IMR-90 (cell line): ENCODE results near the gene CWF19L1. TPM values are rescaled to one million over a fixed set of nuclear protein-coding genes. Genes with fewer than 3 reads are reported as not detected.

Source experiments
- ATAC-seq: fragments of 200-7000 bp; cut with Tn5 transposase; 2 replicates; pipeline ENCODE4 v1.9.1; 2020; ENCODE audit warnings: low read depth, mild to moderate bottlenecking, moderate library complexity
- BruUV-seq: library from RNA; stranded (reverse); fragments of 400-500 nt; replicated peaks from 2 replicates; lab custom pipeline; 2021; lab: Mats Ljungman, UMichigan
- CTCF ChIA-PET: fragments of 300-600 bp; formaldehyde crosslinking; extraction: SDS; loops from one replicate; lab custom pipeline; 2021; ENCODE audit warnings: antibody characterized with exemption; lab: Yijun Ruan, JAX
- POLR2A ChIA-PET: fragments of 300-600 bp; sonication (Branson Sonifier 250); formaldehyde crosslinking; loops from one replicate; lab custom pipeline; 2022; ENCODE audit warnings: antibody characterized with exemption; ENCODE audit not compliant: unreplicated experiment; lab: Charles Lee
- DNase-seq: peaks from one replicate; pipeline ENCODE4 v3.0.0; 2013
- H2AFZ ChIP-seq: replicated peaks from 2 replicates; pipeline ENCODE3; 2013; ENCODE audit warnings: low read length, mild to moderate bottlenecking; ENCODE audit not compliant: poor library complexity
- H2AK5ac ChIP-seq: 2 replicates; pipeline ENCODE4 v1.6.1; 2013; ENCODE audit warnings: low read depth, low read length, inconsistent platforms
- H2AK9ac ChIP-seq: replicated peaks from 2 replicates; pipeline ENCODE3; 2013; ENCODE audit warnings: mild to moderate bottlenecking, low read depth, low read length, moderate library complexity; ENCODE audit not compliant: poor library complexity
- H2BK120ac ChIP-seq: 2 replicates; pipeline ENCODE4 v1.6.1; 2013; ENCODE audit warnings: low read depth, low read length, inconsistent platforms
- H2BK15ac ChIP-seq: 3 replicates; pipeline ENCODE4 v1.6.1; 2013; ENCODE audit warnings: low read depth, low read length, inconsistent platforms
- H2BK20ac ChIP-seq: 2 replicates; pipeline ENCODE4 v1.6.1; 2013; ENCODE audit warnings: low read depth, mild to moderate bottlenecking, inconsistent platforms, low read length, moderate library complexity
- H2BK5ac ChIP-seq: 2 replicates; pipeline ENCODE4 v1.6.1; 2013; ENCODE audit warnings: mild to moderate bottlenecking, low read depth, low read length, inconsistent platforms; ENCODE audit not compliant: poor library complexity, severe bottlenecking
- H3K14ac ChIP-seq: replicated peaks from 2 replicates; pipeline ENCODE4 v1.6.1; 2013; ENCODE audit warnings: low read depth, low read length, inconsistent platforms
- H3K18ac ChIP-seq: 2 replicates; pipeline ENCODE4 v1.6.1; 2013; ENCODE audit warnings: low read depth, low read length, control low read depth
- H3K23ac ChIP-seq: 2 replicates; pipeline ENCODE4 v1.6.1; 2013; ENCODE audit warnings: low read depth, low read length, inconsistent platforms
- H3K27ac ChIP-seq: 2 replicates; pipeline ENCODE4 v1.5.1; 2013; ENCODE audit warnings: mild to moderate bottlenecking, control low read depth, low read length; ENCODE audit not compliant: insufficient read depth
- H3K27me3 ChIP-seq: 2 replicates; pipeline ENCODE4 v1.6.1; 2013; ENCODE audit warnings: low read length; ENCODE audit not compliant: control insufficient read depth, insufficient read depth
- H3K36me3 ChIP-seq: 2 replicates; pipeline ENCODE4 v1.6.1; 2013; ENCODE audit warnings: low read length, mixed read lengths; ENCODE audit not compliant: control insufficient read depth, insufficient read depth
- H3K4ac ChIP-seq: 2 replicates; pipeline ENCODE4 v1.6.1; 2013; ENCODE audit warnings: low read depth, low read length, inconsistent platforms
- H3K4me1 ChIP-seq: 2 replicates; pipeline ENCODE4 v1.6.1; 2013; ENCODE audit warnings: low read length, mixed read lengths; ENCODE audit not compliant: control insufficient read depth, insufficient read depth
- H3K4me2 ChIP-seq: 2 replicates; pipeline ENCODE4 v1.6.1; 2013; ENCODE audit warnings: low read depth, mild to moderate bottlenecking, control low read depth, low read length, moderate library complexity
- H3K4me3 ChIP-seq: 2 replicates; pipeline ENCODE4 v1.5.1; 2013; ENCODE audit warnings: low read depth, mild to moderate bottlenecking, control low read depth, low read length, moderate library complexity; ENCODE audit not compliant: insufficient read depth
- H3K56ac ChIP-seq: 2 replicates; pipeline ENCODE4 v1.6.1; 2013; ENCODE audit warnings: low read length, inconsistent platforms; ENCODE audit not compliant: insufficient read depth; ENCODE audit errors: extremely low read depth
- H3K79me1 ChIP-seq, 2 experiments: 2 replicates each; pipeline ENCODE4 v1.6.1; 2013; ENCODE audit warnings: low read length in 2 of 2, inconsistent platforms in 1 of 2, low read depth in 1 of 2
- H3K9ac ChIP-seq: 2 replicates; pipeline ENCODE4 v1.6.1; 2013; ENCODE audit warnings: low read depth, low read length, control low read depth
- H3K9me1 ChIP-seq: 2 replicates; pipeline ENCODE4 v1.6.1; 2013; ENCODE audit warnings: low read length, inconsistent platforms; ENCODE audit not compliant: insufficient read depth
- H3K9me3 ChIP-seq: 2 replicates; pipeline ENCODE4 v1.6.1; 2013; ENCODE audit warnings: low read length; ENCODE audit not compliant: control insufficient read depth, insufficient read depth
- H4K20me1 ChIP-seq: 2 replicates; pipeline ENCODE4 v1.6.1; 2013; ENCODE audit warnings: low read length, inconsistent platforms; ENCODE audit not compliant: insufficient read depth
- H4K5ac ChIP-seq: 2 replicates; pipeline ENCODE4 v1.6.1; 2013; ENCODE audit warnings: mild to moderate bottlenecking, low read depth, low read length, control low read depth
- H4K8ac ChIP-seq, 2 experiments: 2 replicates each; pipeline ENCODE4 v1.6.1; 2013; ENCODE audit warnings: low read depth in 2 of 2, low read length in 2 of 2, control low read depth in 1 of 2, inconsistent platforms in 1 of 2
- H4K91ac ChIP-seq: 2 replicates; pipeline ENCODE4 v1.6.1; 2013; ENCODE audit warnings: low read depth, low read length, inconsistent platforms; ENCODE audit not compliant: insufficient read depth
- CHD1 ChIP-seq: IDR thresholded peaks from 2 replicates; pipeline ENCODE4 v1.6.1; 2012; ENCODE audit warnings: low read depth, low read length, improper control_type of control experiment
- FOS ChIP-seq: fragments of 150-350 bp; IDR thresholded peaks from 2 replicates; pipeline ENCODE4 v1.6.1; 2016; ENCODE audit warnings: low read depth, low read length
- MAZ ChIP-seq: IDR thresholded peaks from 2 replicates; pipeline ENCODE4 v1.6.1; 2012; ENCODE audit warnings: low read depth, mild to moderate bottlenecking, low read length, improper control_type of control experiment, moderate library complexity, borderline replicate concordance
- MXI1 ChIP-seq: IDR thresholded peaks from 2 replicates; pipeline ENCODE4 v1.6.1; 2012; ENCODE audit warnings: low read depth, mild to moderate bottlenecking, low read length, moderate library complexity, borderline replicate concordance
- NFE2L2 ChIP-seq: fragments of 150-350 bp; IDR thresholded peaks from 2 replicates; pipeline ENCODE4 v1.6.1; 2016; ENCODE audit warnings: low read depth, mild to moderate bottlenecking, low read length
- SMC3 ChIP-seq: fragments of 150-350 bp; IDR thresholded peaks from 2 replicates; pipeline ENCODE4 v1.6.1; 2016; ENCODE audit warnings: low read depth, mild to moderate bottlenecking, antibody characterized with exemption, low read length, moderate library complexity
- WGBS, 2 experiments: methylation state at CpG; one replicate each; pipeline versions ENCODE4 v1.1.5 to v1.1.7; 2013; ENCODE audit warnings: missing lambda C conversion rate in 2 of 2; ENCODE audit not compliant: insufficient read length in 1 of 2; ENCODE audit errors: extremely low coverage in 2 of 2; 5-methylcytosine and 5-hydroxymethylcytosine counted together
- dilution Hi-C: fragments of 300-500 bp; cut with HindIII; formaldehyde crosslinking; loops from one replicate; pipeline ENCODE4 v1.14.3; 2018; ENCODE audit warnings: low sequenced_read_pairs; ENCODE audit not compliant: unreplicated experiment
- in situ Hi-C: fragments of 300-500 bp; cut with MboI; formaldehyde crosslinking; loops from 3 replicates; pipeline ENCODE4 v1.14.3; 2019; ENCODE audit warnings: low sequenced_read_pairs, inconsistent platforms, mixed read lengths
- intact Hi-C: fragments of 100-400 bp; cut with micrococcal nuclease; formaldehyde crosslinking; loops from 2 replicates; pipeline ENCODE4 v1.10.0; 2022
- polyA plus RNA-seq, 3 experiments: library from polyadenylated mRNA; depleted of rRNA; stranded (reverse); fragments of >200 nt; gene quantifications; 2 replicates each; pipeline ENCODE4 v1.2.3, GENCODE V29; 2012; ENCODE audit warnings: low replicate concordance in 1 of 3
- total RNA-seq: library from RNA; depleted of rRNA; stranded (reverse); fragments of >200 nt; gene quantifications from 2 replicates; pipeline ENCODE4 v1.2.3, GENCODE V29; 2012
- TF ChIP-seq, protein P1 (sequence below): fragments of 150-350 bp; IDR thresholded peaks from 2 replicates; pipeline ENCODE4 v1.6.1; 2016; ENCODE audit warnings: low read depth, mild to moderate bottlenecking, low read length, moderate library complexity, borderline replicate concordance

CWF19L1 gene
- total and polyA plus RNA-seq, 2 of the 4 experiments (the other 2 are of a cell fraction), result 10.2 to 30.8 TPM

DNA sequence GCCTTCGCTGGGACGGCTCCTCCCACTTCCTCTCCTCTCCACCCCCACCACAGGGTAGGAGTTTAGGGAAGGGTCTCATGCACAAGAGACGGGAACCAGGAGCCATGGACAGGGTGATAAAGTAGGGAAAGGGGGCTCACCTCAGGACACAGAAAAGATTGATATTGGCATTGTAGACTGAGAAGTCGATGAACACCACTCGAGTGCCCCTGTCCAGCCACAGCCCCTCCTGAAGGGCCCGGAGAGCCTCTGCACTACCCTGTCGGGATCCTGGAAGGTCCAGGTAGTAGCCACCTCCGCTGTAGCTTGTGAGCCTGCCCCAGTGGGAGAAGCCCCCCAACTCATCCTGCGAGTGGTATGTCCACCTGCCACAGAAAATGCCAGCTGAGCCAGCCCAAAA is 29.8 kb upstream of the CWF19L1 start:
- H3K14ac ChIP-seq, result no peak overlapping the region
- no peak overlapping the region for H2BK20ac ChIP-seq
- no peak overlapping the region for H2BK15ac ChIP-seq
- no peak overlapping the region for H3K4me3 ChIP-seq
- H3K36me3 ChIP-seq, result no peaks in the 10 kb centered on the region
- POLR2A ChIA-PET, result no interaction called here
- H3K4me2 ChIP-seq, result no peak overlapping the region
- H2BK120ac ChIP-seq, result no peak overlapping the region
- in situ Hi-C loops, result no loop called here
- no peak overlapping the region for H3K23ac ChIP-seq
- intact Hi-C loops, result no loop called here
- CTCF ChIA-PET, result no interaction called here
- H3K4me1 ChIP-seq, result no peaks in the 10 kb centered on the region
- BruUV-seq, result no TSS peak
- H3K27me3 ChIP-seq, result peaks cover 37% of the 10 kb centered on the region
- ATAC-seq, result no peak
- H3K9ac ChIP-seq, result no peak overlapping the region
- dilution Hi-C loops, result no loop called here
- WGBS, 2 experiments, result 80% methylated on average over 1 of the region's 9 CpGs; no CpG with 5 or more reads in 1 of the 2 experiments
- no peak for DNase-seq
- H2AK9ac ChIP-seq, result no peak overlapping the region
- no peaks in the 10 kb centered on the region for H3K9me3 ChIP-seq
- no peak for TF ChIP-seq MAZ
- TF ChIP-seq NFE2L2, result no peak
- TF ChIP-seq, protein P1, sequence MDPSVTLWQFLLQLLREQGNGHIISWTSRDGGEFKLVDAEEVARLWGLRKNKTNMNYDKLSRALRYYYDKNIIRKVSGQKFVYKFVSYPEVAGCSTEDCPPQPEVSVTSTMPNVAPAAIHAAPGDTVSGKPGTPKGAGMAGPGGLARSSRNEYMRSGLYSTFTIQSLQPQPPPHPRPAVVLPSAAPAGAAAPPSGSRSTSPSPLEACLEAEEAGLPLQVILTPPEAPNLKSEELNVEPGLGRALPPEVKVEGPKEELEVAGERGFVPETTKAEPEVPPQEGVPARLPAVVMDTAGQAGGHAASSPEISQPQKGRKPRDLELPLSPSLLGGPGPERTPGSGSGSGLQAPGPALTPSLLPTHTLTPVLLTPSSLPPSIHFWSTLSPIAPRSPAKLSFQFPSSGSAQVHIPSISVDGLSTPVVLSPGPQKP, result no peak
- no peak for TF ChIP-seq FOS
- no peak for TF ChIP-seq SMC3
- TF ChIP-seq MXI1, result no peak
- TF ChIP-seq CHD1, result no peak
- H2AK5ac ChIP-seq, result no peak overlapping the region
- no peak overlapping the region for H3K4ac ChIP-seq
- H3K79me1 ChIP-seq, result no peaks in the 10 kb centered on the region
- no peak overlapping the region for H4K8ac ChIP-seq
- no peak overlapping the region for H2BK5ac ChIP-seq
- H4K91ac ChIP-seq, result no peak overlapping the region
- no peak overlapping the region for H3K56ac ChIP-seq
- H3K27ac ChIP-seq, result no peak overlapping the region
- H4K20me1 ChIP-seq, result no peaks in the 10 kb centered on the region
- H2AFZ ChIP-seq, result no peak overlapping the region
- no peaks in the 10 kb centered on the region for H3K9me1 ChIP-seq
- no peak overlapping the region for H3K18ac ChIP-seq
- no peak overlapping the region for H4K5ac ChIP-seq
